HTR-8/SVneo (cell line): ENCODE results near the gene WWP2.
"Not testable (repeated sequence)": the region's sequence is repeated elsewhere in the genome, so short reads cannot be mapped to it uniquely, and the experiment has no call there.

ENCODE experiments used
- DNase-seq: peaks from one replicate; pipeline ENCODE4 v3.0.0; 2011; ENCODE audit warnings: low spot score, mixed read lengths; ENCODE audit not compliant: insufficient read length
- FAIRE-seq: peaks from 2 replicates; lab custom pipeline; 2011; peaks lifted over from hg19 to GRCh38; lab: Jason Lieb, UNC

Gene WWP2

GRCh38 chr16:69954241-69954640, 192.1 kb downstream of the WWP2 start:
- FAIRE-seq, DNase-seq: not testable (repeated sequence)

DNA sequence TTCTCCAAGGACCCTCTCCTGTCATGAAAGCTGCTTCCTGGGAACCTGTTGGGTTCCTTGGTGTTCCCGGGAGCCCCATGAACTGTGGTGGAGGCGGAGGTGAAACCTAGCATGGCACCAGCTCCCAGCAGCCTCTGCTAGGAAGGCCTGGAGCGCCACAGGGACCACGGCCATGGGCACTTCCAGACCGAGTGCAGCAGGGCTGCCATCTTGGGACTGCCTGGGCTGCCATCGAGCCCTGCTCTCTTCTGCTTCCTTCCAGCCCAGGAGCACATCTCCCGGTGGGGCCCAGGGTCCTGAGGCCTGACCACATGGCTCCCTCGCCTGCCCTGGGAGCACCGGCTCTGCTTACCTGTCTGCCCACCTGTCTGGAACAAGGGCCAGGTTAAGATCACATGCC, 201.2 kb downstream of the WWP2 start:
- not testable (repeated sequence) for DNase-seq, FAIRE-seq

GRCh38 chr16:69964960-69965660, 203.0 kb downstream of the WWP2 start:
- FAIRE-seq, DNase-seq: not testable (repeated sequence)

- FAIRE-seq, DNase-seq: not testable (repeated sequence)
Measured at GRCh38 chr16:69965661-69966054, 203.5 kb downstream of the WWP2 start.

- DNase-seq, FAIRE-seq: not testable (repeated sequence)
Measured at GRCh38 chr16:69967688-69968087, 205.6 kb downstream of the WWP2 start.

DNA sequence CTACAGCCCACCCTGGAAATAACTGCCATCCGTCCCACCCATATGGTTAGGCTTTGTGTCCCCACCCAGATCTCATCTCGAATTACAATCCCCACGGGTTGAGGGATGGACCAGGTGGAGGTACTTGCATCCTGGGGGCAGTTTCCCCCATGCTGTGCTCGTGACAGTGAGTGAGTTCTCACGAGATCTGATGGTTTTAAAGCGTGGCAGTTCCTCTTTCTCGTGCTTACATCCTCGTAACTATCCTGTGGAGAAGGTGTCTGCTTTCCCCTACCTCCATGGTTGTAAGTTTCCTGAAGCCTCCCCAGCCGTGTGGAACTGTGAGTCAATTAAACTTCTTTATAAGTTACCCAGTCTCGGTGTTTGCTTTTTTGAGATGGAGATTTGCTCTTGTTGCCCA, 206.0 kb downstream of the WWP2 start:
- FAIRE-seq, DNase-seq: not testable (repeated sequence)

DNA sequence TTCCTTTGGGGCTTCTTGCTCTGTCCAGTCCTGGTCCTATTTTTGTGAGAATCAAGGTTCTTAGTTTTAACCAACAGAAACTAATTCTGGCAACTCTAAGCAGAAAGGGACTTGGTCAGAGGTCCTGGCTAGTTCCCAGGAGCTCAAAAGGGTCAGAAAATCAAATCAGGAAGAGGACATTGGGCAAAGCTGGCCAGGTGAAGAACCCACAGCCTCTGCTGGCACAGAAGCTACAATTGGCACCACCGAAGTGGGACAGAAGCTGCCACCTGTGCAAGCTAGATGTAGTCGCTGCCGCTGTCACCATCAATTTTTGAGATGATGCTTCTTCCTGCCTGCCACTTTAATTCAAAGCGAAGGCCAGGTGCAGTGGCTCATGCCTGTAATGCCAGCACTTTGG, 207.5 kb downstream of the WWP2 start:
- DNase-seq, FAIRE-seq: not testable (repeated sequence)

DNA sequence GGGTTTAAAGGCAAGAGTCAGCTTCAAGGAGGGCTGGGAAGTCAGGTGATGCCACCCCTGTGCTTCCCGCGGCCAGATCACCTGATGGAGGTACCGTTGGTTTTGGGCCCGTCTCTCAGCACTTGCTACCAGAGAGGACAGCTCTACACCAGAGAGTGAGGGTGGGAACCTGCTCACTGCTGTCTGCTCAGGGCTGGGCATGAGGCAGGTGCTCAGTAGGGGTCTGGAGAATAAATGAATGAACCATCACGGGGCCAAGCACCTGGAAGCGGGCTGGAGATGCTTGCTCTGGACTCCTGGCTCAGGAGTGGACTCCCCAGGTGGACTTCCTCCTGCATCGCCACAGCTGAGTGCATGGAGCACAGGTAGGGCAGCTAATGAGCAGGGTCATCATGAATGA, 210.0 kb downstream of the WWP2 start:
- not testable (repeated sequence) for DNase-seq, FAIRE-seq

- not testable (repeated sequence) for FAIRE-seq, DNase-seq
Measured at GRCh38 chr16:69972935-69973334, 210.8 kb downstream of the WWP2 start.

DNA sequence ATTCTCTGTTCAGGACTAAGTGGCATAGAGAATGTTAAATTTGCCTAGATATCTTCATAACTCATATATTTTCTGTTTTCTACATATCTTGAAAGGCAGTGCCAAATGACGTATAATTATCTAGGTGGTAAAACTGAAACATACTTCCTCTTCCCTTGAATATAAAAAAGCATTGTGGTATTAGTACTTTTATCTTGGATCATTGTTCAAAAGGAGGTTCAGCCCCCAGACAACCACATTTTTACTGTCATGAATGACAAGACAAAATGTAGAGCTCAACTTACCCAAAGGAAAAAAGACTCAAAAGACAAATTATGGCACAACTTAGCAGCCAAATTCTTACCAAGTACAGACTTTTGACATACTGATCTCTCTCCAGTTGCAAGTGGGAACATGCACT, 223.1 kb downstream of the WWP2 start:
- FAIRE-seq, DNase-seq: not testable (repeated sequence)
